GM19023 (cell line): ENCODE data around the gene AJUBA.
"Not testable (repeated sequence)": the region's sequence is repeated elsewhere in the genome, so short reads cannot be mapped to it uniquely, and the experiment has no call there.

ENCODE experiments used
- ATAC-seq: cut with Tn5 transposase; IDR thresholded peaks from one replicate; pipeline ENCODE4 v1.9.1; 2021; ENCODE audit warnings: mild to moderate bottlenecking, moderate library complexity; ENCODE audit not compliant: unreplicated experiment

Gene AJUBA

DNA sequence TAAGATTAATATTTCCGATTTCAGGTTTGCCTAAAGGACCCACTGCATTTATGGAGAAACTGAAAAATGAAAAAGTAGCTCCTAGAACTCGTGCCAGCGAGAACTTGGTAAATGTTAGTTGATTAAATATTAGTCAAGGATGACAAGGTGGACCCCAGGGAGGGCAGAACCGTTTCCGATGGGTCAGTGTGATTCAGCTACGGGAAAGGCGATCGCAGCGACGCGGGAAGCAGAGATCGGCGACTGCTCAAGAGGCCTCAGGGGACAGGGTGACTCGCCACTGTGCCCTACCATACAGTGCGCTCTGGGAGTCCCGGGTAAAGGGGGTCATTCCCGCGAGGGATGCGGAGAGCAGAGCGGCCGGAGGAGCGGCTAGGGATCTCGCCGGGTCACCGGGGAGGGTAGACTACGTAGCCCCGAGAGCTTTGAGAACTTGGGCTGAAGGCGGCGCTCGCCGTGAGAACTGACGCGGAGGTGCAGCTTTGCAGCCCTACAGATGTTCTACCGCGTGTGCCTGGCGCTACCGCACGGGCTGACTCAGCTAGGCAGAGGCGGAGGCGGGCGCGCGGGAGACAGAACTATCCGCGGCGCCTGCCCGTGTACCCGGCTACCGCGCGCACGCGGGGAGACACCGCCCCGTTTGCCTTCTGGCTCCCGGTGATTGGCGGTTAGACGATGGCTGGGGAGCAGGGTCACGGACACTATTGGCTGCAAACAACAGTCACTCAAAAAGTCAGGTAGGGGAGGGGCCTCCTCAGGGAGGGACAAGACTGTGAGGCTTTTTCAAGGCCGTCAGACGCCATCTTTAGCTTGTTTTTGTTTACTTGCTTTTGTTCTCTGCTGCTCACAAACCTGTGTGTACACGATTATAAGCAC lies 24.4 kb upstream of the AJUBA start:
- peak; percentile 97 for ATAC-seq

DNA sequence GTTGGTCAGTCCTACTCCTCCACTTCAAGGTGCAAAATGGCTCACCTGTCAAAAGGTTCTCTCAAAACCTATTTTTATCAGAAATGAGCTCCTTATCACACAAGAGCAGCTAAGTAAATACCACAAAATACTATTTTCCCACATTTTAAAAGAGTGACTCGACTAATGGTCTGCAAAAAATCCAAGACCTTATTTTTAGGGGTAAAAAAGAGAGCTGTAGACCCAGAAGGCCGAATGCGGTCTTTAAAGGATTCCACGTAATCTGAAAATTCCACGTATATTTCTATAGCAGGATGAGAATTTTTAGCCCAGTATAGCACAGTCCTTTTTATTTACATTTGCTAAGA lies 23.8 kb upstream of the AJUBA start:
- no peak for ATAC-seq

DNA sequence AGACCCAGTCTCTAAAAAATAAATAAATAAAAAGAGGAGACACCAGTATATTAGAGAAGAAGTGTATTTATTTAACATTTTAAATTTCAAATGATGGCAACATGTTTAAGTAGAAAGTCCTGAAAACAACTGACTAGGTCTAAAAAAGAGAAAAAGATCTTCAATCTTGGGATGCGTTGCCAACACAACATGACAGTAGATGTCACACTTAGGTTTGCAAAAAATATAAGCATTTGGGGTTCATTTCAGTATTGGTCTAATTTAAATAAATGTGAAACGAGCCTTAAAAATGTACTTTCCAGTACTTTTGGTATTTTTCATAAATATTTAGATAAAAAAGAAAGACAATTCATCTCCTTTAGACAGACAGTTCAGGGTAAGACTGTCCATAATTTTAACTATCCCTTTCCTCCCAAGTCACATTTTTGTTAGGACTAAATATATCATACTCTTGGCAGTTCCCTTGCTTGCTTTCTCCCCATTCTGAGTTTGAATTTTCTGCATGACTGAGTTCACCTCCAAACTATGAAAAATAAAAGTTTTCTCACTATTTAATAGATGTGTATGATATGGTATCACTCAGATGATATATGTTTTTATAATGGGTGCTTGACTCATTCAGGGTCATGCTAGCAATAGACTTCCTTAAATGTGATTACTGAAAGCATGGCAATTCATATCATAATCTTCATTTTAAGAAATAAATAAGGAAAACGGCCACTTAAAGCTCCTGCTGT lies 23.3 kb upstream of the AJUBA start:
- no peak for ATAC-seq

DNA sequence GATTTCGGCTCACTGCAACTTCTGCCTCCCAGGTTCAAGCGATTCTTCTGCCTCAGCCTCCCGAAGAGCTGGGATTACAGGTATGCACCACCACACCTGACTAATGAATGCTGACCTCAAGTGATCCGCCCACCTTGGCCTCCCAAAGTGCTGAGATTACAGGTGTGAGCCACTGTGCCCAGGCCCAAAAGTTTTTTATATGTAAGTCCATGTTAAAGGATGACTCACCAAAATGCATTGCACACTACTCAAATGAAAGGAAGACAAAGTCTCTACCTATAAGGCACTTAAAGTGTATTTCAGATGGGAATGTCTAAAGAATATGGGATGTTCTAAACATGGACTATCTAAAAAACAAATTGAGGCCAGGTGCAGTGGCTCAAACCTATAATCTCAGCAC lies 21.9 kb upstream of the AJUBA start:
- ATAC-seq = not testable (repeated sequence)

DNA sequence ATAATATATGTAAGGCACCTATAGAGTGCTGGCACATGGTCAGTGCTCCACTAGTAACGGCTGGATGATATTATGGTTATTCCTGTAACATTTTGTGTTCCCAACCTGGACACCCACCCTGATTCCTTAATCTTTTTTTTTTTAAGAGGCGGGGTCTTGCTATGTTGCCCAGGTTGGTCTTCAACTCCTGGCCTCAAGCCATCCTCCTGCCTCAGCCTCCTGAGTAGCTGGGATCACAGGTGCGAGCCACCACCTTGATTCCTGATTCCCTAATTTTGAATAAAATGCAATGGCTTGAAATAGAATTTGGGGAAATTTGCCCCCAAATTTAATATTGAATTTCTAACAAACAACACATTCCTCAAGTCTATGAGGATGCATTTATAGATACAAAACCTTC lies 20.2 kb upstream of the AJUBA start:
- ATAC-seq = no peak

DNA sequence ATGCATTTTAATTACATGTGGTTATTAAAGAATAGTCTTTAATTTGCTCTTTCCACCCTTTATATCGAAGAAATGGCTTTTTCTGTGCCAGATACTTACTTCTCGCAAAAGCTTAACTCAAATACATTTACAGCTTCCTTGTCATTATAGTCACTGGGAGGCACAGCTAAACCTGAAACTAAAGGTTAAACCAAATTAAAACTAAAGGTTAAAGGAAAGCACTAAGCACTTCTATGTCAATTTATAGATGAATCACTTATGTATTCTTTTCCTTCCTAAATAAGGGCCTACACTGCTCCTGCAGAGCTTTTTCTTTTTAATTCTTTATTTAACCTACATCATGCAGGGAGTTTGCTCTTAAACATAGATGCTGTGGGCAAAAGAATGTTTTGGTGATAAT lies 18.5 kb upstream of the AJUBA start:
- ATAC-seq = no peak

DNA sequence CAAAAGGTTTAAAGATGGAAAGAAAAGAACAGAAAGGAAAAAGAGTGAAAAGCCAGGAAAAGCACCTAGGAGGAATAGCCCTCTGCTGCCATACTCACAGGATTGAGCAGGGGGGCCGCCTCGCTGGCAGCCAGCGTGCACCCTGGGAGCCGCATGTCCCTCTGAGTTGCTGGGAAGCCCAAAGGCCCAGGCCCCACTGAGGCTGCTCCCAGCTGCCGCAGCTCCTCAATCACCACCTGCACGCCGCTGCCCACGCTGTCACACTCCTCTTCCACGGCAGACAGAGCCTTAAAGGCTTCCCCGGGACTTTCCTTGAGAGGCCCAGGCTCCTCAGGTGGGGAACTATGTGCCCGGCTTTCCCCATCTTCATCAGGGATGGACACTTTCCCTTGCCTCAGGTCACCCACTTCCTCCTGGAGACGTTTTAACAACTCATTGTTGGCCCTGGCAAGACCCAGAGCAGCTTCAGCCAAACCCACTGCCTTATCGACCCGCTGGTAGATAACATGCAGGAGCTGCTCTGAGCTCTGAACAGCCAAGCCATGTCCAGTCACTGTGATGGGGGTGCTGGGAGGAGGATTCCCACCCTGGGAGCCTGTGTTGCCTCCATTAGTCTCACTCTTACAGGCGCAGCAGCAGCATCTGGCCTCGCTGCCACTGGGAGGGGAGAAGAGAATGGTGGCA lies 16.1 kb upstream of the AJUBA start:
- no peak for ATAC-seq

DNA sequence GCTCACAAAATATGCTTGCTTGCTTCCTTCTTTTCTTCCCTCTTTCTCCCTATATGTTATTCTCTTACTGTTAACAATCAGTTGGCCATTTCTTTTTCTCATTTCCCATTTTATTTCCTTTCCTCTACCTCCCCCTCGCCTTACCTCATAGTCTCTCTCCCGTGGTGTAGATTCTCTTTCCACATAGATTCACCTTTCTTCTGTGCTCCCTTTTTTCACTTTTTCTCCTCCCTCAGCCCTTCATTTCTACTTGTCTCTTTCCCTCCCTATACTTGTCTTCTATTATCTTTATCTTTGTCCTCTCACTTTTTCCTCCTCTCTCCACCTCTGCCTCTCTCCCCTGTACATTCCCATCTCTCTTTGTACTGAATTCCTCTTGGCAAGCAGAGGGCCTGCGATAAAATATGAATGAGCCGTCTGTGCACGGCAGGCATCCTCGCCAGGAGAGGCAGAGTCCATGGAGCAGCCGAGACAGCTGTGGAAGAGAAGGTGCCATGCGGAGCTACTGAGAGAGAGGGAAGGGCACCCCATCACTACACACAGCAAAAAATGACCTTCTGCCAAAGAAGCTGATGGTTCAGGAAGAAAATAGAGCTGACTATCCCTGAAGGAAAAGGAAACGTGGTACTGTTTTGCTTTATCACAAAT lies 15.4 kb upstream of the AJUBA start:
- ATAC-seq = no peak

DNA sequence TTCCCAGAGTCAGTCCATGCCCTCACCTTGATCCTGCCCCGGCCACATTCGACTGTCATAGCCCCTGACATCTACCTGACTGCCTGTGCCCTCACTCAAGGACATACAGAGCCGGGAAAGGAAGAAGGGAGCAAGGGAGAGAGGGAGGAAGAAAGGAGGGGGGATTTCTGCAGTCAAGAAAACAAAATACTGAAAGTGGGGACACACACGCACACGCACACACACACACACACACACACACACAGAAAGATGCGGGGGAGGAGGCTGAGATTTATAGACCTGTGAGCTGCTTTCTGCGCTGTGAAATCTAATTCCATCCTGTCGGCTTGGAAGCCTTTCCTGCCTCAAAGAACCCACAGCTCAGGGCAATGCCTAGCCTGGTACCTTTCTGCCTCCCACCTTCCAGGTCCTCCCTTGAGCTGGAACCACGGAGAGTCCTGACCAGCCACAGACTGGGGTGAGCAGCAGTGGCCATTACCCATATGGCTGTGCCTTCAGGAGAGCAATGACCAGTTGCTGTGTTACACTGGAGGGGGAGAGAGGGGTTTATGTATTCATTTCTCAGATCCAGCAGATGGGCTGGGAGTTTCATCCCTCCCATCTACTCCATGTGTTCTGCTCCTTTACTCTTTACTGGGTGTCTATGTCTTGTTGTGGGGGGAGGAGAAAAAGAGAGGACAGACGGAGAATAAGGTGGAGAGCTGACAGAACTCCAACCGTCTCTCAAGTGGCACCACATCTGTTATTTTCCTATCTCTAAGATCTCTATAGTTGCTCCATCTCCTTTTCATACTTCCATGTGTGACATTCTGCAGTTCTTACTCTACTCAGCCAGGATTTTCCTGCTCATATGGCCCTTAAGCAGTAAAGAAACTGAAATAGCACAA lies 14.7 kb upstream of the AJUBA start:
- no peak for ATAC-seq

DNA sequence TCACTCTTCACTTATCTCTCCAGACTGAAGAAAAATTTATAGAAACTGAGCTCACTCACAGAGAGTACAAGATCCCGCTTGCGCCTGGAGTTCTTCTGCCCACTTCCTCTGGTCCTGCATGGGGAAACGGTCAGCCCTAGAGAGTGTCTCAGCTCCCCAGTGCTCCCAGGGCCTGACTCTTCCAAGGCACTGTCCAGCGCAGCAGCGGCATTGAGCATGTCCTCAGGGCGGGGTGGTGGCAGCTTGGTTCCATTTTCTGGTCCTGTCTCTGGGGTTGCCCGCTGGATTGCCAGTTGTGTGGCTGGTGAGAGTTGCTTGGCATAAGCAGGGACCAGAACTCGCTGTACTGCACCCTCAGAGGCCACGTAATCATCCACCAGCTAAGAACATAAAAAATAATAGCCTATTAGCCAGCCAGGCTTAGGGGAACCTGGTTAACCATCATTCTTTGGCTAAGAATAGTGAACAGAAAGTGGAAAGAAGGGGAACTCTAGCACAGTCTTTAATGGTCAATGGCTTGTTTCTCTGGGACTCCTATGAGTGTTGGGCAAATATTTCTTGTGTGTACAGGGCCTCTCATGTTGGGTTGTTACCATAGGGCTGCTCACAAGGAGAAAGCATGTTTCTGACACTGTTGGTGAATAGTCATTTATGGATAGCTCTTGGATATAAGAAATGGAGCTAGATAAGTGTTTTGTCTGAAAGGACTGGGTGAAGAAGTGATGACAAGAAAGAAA lies 13.7 kb upstream of the AJUBA start:
- ATAC-seq = no peak

DNA sequence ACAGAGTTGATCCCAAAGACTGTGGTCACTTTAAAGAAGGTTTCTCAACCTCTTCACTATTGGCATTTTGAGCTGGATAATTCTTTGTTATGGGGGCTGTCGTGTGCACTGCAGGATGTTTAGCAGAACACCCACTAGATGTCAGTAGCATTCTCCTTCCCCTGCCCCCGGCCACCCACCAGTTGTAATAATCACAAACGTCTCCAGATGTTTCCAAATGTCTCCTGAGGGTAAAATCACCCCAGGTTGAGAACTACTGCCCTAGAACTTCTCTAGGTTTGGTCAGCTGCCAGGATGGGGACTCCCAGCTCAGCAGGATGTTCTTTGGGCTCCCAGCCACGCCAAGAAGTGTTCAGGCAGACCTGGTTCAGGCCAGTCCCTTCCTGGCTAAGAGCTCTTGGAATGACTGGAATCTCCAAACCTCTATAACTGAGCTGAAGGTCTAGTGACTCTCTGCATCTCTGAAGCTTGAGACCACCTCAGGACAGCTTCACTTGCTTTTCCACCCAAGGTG lies 12.5 kb upstream of the AJUBA start:
- ATAC-seq = no peak

DNA sequence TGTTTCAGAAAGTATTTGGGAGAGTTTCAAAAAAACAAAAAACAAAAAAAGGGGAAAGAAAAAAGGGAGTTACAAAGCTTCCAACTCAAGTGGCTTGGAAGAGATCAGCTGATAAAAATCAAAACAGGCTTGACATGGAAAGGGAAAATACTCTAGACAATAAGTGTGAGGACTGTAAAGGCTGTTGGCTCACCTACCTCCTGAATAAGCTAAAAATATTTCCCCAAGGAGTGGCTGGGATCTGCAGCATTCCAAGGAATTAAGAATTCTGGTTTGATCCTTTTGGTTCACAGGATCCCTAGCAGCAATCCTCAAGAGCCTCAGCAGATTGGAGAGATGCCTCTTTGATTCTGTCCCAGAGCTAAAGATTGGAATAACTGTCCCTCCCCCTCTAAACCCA lies 11.2 kb upstream of the AJUBA start:
- no peak for ATAC-seq

DNA sequence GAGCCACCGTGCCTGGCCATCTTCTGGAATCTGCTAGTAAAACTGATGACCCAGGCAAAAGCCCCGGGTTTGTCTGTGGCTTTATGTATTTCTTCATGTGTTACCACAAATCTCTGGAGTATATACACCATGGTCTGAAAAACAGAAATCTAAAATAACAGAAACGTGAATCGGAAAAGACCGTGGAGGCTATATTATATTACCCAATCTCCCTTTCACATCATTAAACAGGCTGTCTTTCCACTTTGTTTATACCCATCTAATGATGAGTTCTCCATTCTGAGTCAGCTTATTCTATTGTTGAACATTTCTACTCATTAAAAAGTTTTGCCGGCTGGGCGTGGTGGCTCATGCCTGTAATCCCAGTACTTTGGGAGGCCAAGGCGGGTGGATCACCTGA lies 9.5 kb upstream of the AJUBA start:
- no peak for ATAC-seq

DNA sequence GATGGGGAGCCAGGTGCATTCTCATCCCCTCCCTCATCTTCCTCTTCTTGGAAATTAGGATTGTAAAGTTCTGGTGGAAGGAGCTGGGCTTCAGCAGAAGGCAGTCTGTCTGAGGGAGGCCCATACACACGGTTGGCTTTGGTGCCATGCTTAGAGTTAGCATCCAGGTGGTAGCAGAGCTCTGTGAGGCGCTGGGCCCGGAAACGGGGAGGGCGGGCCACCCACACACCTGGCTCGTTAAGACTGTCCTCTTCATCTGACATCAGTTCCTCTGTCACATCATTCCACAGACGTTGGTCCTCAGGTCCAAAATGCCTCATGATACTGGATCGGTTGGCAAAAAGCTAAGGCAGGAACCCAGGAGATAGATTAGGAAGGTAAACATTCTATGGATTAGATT lies 4.9 kb upstream of the AJUBA start:
- no peak for ATAC-seq

DNA sequence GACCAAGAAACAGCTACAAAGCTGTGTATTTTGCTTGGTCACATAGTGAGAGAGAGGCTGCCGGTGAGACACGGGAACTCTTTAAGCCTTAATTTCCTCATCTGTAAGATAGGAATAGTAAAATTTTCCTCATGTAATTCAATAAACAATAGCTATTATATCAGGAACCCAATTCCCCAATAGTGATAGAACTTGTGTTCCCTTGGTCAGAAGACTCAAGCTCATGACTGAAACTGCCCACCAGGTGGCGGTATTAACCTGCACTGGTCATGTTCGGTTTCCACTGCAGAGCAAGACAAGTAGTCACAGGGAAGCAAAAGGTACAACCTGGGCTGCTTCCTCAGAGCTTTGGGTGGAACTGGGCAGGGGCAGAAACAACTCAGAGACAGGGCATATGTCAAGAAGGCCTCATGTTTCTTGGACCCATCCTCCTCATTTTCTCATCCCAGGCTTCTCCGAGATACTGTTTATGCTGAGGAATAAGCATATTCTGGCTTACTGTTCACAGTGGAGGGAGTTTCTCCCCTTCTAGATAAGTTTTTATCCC lies 4.2 kb upstream of the AJUBA start:
- ATAC-seq = peak; percentile 44

DNA sequence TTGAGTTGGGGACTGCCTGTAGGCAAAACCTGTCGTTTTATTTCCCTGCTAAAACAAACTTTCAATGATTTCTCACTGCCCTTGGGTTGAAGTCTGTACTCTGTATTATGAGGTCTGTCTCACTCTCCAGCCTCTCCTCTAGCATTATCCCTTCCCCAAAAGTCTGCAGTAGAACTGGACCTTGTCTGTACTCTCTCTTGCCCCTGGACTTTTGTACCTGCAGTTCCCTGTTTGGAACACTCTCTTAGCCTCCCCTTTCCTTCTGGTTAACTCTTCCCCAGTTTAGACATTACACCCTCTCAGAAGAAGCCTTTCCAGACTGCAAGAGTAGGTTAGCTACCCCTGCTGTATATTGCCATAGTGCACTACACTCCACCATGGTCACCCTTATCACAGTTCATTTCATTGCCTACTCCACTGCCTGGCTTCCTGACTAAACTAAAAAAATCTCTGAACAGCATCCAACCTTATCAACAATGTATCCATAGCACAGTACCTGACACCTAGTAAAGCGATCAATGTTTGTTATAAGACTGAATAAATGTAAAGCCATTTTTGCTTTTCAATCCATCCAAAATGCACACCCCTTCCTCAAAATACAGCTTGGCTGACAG lies 3.6 kb upstream of the AJUBA start:
- no peak for ATAC-seq

DNA sequence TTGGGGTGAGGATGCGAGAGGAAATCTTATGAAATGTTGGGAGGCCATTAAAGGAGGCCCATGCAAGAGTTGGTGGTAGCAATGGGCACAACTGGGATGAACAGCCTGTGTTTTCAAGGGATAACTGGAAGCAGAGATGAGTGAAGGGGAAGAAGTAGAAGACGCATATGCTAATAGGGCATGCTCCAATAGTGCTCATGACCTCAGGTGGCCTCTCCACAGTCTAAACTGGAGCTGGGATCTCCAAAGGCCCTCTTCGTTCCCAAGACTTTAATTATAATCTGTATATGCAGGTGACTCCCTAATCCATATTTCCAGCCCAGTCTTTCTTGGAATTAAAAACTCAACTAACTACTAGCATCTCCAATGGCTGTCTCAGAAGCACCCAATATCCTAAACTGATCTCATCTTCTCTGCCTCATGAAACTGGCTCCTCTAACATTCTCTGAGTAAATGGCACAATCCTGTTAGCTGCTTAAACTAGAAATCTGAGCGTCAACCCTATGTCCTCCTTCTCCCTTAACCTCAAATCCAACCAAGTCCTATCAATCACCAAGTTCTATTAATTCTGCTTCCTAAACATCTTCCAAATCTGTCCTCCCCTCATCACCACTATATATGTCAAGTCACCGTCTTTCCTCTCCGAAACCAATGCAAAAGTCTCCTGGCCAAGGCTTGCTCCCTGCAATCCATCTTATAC lies 2.8 kb upstream of the AJUBA start:
- no peak for ATAC-seq

DNA sequence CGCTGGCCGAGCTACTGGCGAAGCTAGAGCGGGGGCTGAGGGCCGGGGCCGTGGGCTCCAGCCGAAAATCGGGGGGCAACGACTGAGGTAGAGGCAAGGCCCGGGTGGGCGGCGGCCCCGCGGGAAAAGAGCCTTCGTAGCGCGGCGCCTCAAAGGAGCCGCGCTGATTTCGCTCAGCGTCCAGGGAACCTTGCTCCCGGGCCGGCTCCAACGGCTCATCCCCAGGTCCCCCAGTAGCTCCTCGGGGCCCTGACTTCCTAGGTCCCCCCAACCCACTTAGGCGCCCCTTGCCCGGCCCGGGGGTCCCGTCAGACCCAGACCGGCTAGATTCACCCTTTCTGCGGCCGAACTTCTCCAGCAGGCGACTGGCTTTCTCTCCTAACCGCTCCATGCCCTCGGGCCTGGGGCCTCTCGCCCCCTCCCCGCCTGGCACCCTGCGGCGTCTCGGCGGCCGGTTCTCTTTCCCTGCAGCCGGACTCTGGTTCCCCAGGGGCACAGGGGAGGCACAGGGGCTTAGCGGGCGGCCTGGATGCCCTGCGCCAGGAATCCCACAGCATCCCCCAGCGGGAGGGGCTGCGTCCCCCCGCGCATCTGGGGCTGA lies 375 bp downstream of the AJUBA start:
- ATAC-seq = no peak
